HCT116 (cell line): ENCODE measurements around the gene HDAC8. TPM values are rescaled to one million over a fixed set of nuclear protein-coding genes. Genes with fewer than 3 reads are reported as not detected.

ENCODE experiments used
- ATAC-seq: fragments of 200-7000 bp; cut with Tn5 transposase; 2 replicates; pipeline ENCODE4 v1.9.1; 2020; ENCODE audit warnings: mild to moderate bottlenecking, moderate library complexity
- BruUV-seq: library from RNA; stranded (reverse); fragments of 400-500 nt; replicated peaks from 2 replicates; lab custom pipeline; 2021; lab: Mats Ljungman, UMichigan
- CTCF ChIA-PET: fragments of 300-600 bp; sonication (Branson Sonifier 250); formaldehyde crosslinking; loops from one replicate; lab custom pipeline; 2021; ENCODE audit warnings: antibody characterized with exemption; lab: Charles Lee
- POLR2A ChIA-PET: fragments of 300-600, 350-600 bp; sonication (Branson Sonifier 250); formaldehyde crosslinking; loops from one replicate; lab custom pipeline; 2021; ENCODE audit warnings: antibody characterized with exemption; lab: Charles Lee
- RAD21 ChIA-PET, 2 experiments: fragments of 300-600 bp; sonication (Branson Sonifier 250); formaldehyde crosslinking; loops; one replicate each; lab custom pipeline; 2023; ENCODE audit warnings: low total read pairs in 2 of 2; ENCODE audit not compliant: uncharacterized antibody in 2 of 2, unreplicated experiment in 2 of 2, low non-redundant PET in 1 of 2; lab: Charles Lee
- DNase-seq: peaks from one replicate; pipeline ENCODE4 v3.0.0-alpha.2; 2010; ENCODE audit warnings: low read depth, low spot score
- H2AFZ ChIP-seq: fragments of 200-600 bp; shearing (Covaris generic), sonication (generic); 2 replicates; pipeline ENCODE4 v1.6.1; 2017; ENCODE audit warnings: low read depth, mixed run types, mixed read lengths, antibody characterized with exemption, low read length; ENCODE audit not compliant: poor library complexity, severe bottlenecking
- H3K27ac ChIP-seq: 2 replicates; pipeline ENCODE4 v1.5.1; 2012; ENCODE audit warnings: low read depth, low read length
- H3K27me3 ChIP-seq: fragments of 200-600 bp; sonication (generic); 2 replicates; pipeline ENCODE4 v1.6.1; 2016; ENCODE audit warnings: mixed run types, low read length, mixed read lengths; ENCODE audit not compliant: insufficient read depth
- H3K36me3 ChIP-seq, 2 experiments: fragments of 200-500 bp in 1 of 2; fragments of 200-600 bp in 1 of 2; sonication (Bioruptor generic) in 1 of 2; sonication (generic) in 1 of 2; 2 replicates each; pipeline versions ENCODE4 v1.5.1 to v1.6.1; 2014 to 2016; ENCODE audit warnings: low read length in 2 of 2, inconsistent platforms in 1 of 2, mixed read lengths in 1 of 2, mixed run types in 1 of 2; ENCODE audit not compliant: insufficient read depth in 2 of 2, control insufficient read depth in 1 of 2
- H3K4me1 ChIP-seq, 2 experiments: fragments of 200-600 bp in 1 of 2; sonication (generic) in 1 of 2; 2 replicates each; pipeline versions ENCODE4 v1.5.1 to v1.6.1; 2012 to 2017; ENCODE audit warnings: low read length in 2 of 2, inconsistent platforms in 1 of 2, mild to moderate bottlenecking in 1 of 2, mixed read lengths in 1 of 2, mixed run types in 1 of 2, moderate library complexity in 1 of 2; ENCODE audit not compliant: insufficient read depth in 2 of 2, control insufficient read depth in 1 of 2
- H3K4me2 ChIP-seq: fragments of 200-600 bp; sonication (generic); 2 replicates; pipeline ENCODE4 v1.6.1; 2017; ENCODE audit warnings: mixed run types, low read length, mixed read lengths
- H3K4me3 ChIP-seq, 2 experiments: fragments of 200-600 bp in 1 of 2; sonication (generic) in 1 of 2; replicated peaks in 1 of 2; 2 replicates each; pipeline ENCODE4 v1.5.1; 2011 to 2016; ENCODE audit warnings: low read length in 2 of 2, control low read depth in 1 of 2, low read depth in 1 of 2, mild to moderate bottlenecking in 1 of 2, mixed read lengths in 1 of 2, mixed run types in 1 of 2
- H3K79me2 ChIP-seq: fragments of 200-600 bp; sonication (generic); 2 replicates; pipeline ENCODE4 v1.6.1; 2017; ENCODE audit warnings: mild to moderate bottlenecking, mixed run types, low read length, moderate library complexity, mixed read lengths; ENCODE audit not compliant: insufficient read depth
- H3K9ac ChIP-seq: fragments of 200-600 bp; sonication (generic); 2 replicates; pipeline ENCODE4 v1.6.1; 2016; ENCODE audit warnings: low read length, mixed read lengths
- H3K9me2 ChIP-seq: fragments of 200-600 bp; sonication (generic), shearing (Covaris generic); 2 replicates; pipeline ENCODE4 v1.6.1; 2017; ENCODE audit warnings: mixed run types, mild to moderate bottlenecking, moderate library complexity; ENCODE audit not compliant: insufficient read depth
- H3K9me3 ChIP-seq, 2 experiments: fragments of 200-500 bp in 1 of 2; fragments of 200-600 bp in 1 of 2; sonication (Bioruptor generic) in 1 of 2; sonication (generic) in 1 of 2; 2 replicates each; pipeline ENCODE4 v1.6.1; 2014 to 2017; ENCODE audit warnings: low read length in 2 of 2, mixed read lengths in 2 of 2, inconsistent platforms in 1 of 2, low read depth in 1 of 2, mild to moderate bottlenecking in 1 of 2, mixed run types in 1 of 2, moderate library complexity in 1 of 2; ENCODE audit not compliant: control insufficient read depth in 1 of 2, insufficient read depth in 1 of 2
- H4K20me1 ChIP-seq: fragments of 200-600 bp; sonication (generic), shearing (Covaris generic); 2 replicates; pipeline ENCODE4 v1.6.1; 2017; ENCODE audit warnings: mixed run types, mild to moderate bottlenecking, moderate library complexity; ENCODE audit not compliant: insufficient read depth
- CEBPB ChIP-seq: IDR thresholded peaks from 2 replicates; pipeline ENCODE4 v1.6.1; 2012; ENCODE audit warnings: low read depth
- ELF1 ChIP-seq: IDR thresholded peaks from 2 replicates; pipeline ENCODE4 v1.6.1; 2012; ENCODE audit warnings: low read depth, borderline replicate concordance
- EZH2 ChIP-seq: fragments of 200-600 bp; sonication (generic); IDR thresholded peaks from 2 replicates; pipeline ENCODE4 v1.6.1; 2017; ENCODE audit warnings: antibody characterized with exemption, mixed run types
- intact Hi-C: fragments of 100-400 bp; cut with micrococcal nuclease; formaldehyde crosslinking; loops from 2 replicates; pipeline ENCODE4 v1.10.0; 2022
- total RNA-seq: library from RNA; stranded (reverse); gene quantifications from one replicate; pipeline ENCODE4 v1.2.1, GENCODE V29; 2021; ENCODE audit not compliant: unreplicated experiment
- TF ChIP-seq, protein P1 (sequence below): IDR thresholded peaks from 2 replicates; pipeline ENCODE4 v1.6.1; 2012; ENCODE audit warnings: low read depth

The HDAC8 gene
- total RNA-seq, 1 experiment from 2014 or later, result 24.1 TPM

DNA sequence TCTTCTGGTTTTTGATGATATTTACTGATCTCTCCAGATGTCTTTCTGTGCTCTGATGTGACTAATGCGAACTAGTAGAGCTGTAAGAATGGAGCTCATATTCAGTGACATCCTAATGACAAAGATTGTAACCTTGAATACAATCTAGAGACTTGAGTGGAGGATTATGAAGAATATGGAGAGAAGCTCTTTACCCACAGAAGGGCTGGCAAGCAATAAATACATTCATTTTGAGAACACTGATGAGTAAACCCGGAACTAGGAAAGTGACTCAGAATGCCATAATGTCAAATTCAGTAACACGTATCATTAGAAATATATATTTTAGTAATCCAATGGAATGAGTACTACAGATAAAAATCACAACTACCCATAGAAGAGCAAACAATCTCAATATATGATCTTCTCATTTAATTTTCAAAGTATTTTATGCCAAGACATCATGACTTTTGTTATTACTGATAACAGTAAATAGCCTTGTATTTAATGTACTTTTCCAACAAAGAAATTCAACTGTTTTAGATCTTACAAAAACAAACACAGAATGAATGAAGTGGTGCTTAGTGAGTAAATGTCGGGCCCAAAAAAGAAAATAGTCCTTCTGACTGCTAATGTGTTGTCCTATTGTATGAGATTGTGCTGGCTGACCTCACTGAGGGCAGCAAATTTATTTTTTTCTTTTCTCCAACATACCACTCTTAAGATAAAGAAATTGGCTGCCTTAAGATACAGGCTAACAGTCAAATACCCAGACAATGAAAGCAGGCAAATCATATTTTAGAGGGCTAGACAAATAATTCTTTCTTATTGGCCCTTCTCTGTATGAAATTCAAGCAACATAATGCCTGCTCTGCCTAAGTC, 49.2 kb upstream of the HDAC8 start (continued):
- TF ChIP-seq EZH2 (no peak), ELF1 (peak; percentile 23; the same call in 1 of the 2 replicates), CEBPB (no peak; the same call in 1 of the 2 replicates)
- TF ChIP-seq, protein P1, sequence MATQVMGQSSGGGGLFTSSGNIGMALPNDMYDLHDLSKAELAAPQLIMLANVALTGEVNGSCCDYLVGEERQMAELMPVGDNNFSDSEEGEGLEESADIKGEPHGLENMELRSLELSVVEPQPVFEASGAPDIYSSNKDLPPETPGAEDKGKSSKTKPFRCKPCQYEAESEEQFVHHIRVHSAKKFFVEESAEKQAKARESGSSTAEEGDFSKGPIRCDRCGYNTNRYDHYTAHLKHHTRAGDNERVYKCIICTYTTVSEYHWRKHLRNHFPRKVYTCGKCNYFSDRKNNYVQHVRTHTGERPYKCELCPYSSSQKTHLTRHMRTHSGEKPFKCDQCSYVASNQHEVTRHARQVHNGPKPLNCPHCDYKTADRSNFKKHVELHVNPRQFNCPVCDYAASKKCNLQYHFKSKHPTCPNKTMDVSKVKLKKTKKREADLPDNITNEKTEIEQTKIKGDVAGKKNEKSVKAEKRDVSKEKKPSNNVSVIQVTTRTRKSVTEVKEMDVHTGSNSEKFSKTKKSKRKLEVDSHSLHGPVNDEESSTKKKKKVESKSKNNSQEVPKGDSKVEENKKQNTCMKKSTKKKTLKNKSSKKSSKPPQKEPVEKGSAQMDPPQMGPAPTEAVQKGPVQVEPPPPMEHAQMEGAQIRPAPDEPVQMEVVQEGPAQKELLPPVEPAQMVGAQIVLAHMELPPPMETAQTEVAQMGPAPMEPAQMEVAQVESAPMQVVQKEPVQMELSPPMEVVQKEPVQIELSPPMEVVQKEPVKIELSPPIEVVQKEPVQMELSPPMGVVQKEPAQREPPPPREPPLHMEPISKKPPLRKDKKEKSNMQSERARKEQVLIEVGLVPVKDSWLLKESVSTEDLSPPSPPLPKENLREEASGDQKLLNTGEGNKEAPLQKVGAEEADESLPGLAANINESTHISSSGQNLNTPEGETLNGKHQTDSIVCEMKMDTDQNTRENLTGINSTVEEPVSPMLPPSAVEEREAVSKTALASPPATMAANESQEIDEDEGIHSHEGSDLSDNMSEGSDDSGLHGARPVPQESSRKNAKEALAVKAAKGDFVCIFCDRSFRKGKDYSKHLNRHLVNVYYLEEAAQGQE, result no peak

DNA sequence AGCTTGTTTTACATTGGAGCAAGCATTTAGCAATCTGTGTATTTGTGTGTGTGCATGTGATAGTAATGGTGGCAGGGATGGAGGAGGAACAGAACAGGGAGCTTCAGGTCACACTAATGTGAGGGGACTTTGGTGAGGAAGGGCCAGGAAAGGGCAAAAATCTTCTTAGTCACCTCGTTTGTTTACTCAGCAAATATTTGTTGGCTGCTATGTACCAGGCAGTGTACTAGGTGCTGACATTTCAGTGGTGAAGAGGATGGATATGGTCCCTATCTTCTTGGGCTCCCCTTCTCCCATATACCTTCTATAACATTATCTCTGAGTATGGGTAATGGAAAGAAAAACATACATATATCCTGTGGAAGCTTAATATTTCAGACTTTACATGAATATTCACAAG, 48.5 kb upstream of the HDAC8 start:
- Histone ChIP-seq H3K9me3 (no peaks in the 10 kb centered on the region), H3K27me3 (no peaks in the 10 kb centered on the region), H3K9me2 (no peaks in the 10 kb centered on the region), H3K27ac (peak overlapping the region; percentile 48), H3K9ac (peak overlapping the region; percentile 48), H3K79me2 (no peaks in the 10 kb centered on the region), H4K20me1 (no peaks in the 10 kb centered on the region), H3K4me2 (peak overlapping the region; percentile 74), H3K36me3 (no peaks in the 10 kb centered on the region; a peak in 1 of 4 replicates), H3K4me3 (peak overlapping the region; percentile 29 to 38), H3K4me1 (peaks cover 14 to 30% of the 10 kb centered on the region in 2 experiments), H2AFZ (no peak overlapping the region)
- ATAC-seq (peak; percentile 57), DNase-seq (no peak)
- no TSS peak for BruUV-seq
- intact Hi-C loops, result loop anchor here (2.0 kb wide), 1 partner anchor 66 kb away; no protein-coding TSS in a partner anchor
- RAD21 ChIA-PET, result no interaction called here
- POLR2A ChIA-PET, result no interaction called here
- no peak for TF ChIP-seq EZH2
- CTCF ChIA-PET, result no interaction called here
